Central memory CD8-positive, alpha-beta T cell (primary cell): ENCODE measurements around the gene DBN1.
"Not testable (repeated sequence)": the region's sequence is repeated elsewhere in the genome, so short reads cannot be mapped to it uniquely, and the experiment has no call there.

Source experiments
- ATAC-seq: fragments of 150-1000 bp; cut with Tn5 transposase; replicated peaks from 2 replicates; pipeline ENCODE4 v1.10.0; 2022; ENCODE audit warnings: mild to moderate bottlenecking, moderate FRiP score, moderate number of reproducible peaks; ENCODE audit not compliant: poor library complexity, severe bottlenecking; ENCODE audit errors: extremely low read depth
- DNase-seq, 2 donors: peaks; one replicate each; pipeline ENCODE4 v3.0.0; 2021; ENCODE audit warnings: low spot score in 2 of 2
- H3K27ac Mint-ChIP-seq: one replicate; pipeline ENCODE4 v1.8.0; 2022; ENCODE audit warnings: low read depth, mild to moderate bottlenecking, moderate library complexity, mixed read lengths
- H3K27me3 Mint-ChIP-seq: one replicate; pipeline ENCODE4 v1.8.0; 2022; ENCODE audit warnings: mixed read lengths
- H3K36me3 Mint-ChIP-seq: one replicate; pipeline ENCODE4 v1.8.0; 2022; ENCODE audit warnings: mild to moderate bottlenecking, moderate library complexity, mixed read lengths; ENCODE audit not compliant: insufficient read depth
- H3K4me1 Mint-ChIP-seq: one replicate; pipeline ENCODE4 v1.8.0; 2022; ENCODE audit warnings: mixed read lengths
- H3K4me3 Mint-ChIP-seq: one replicate; pipeline ENCODE4 v1.8.0; 2022; ENCODE audit warnings: mild to moderate bottlenecking, moderate library complexity, mixed read lengths
- H3K9me3 Mint-ChIP-seq: one replicate; pipeline ENCODE4 v1.8.0; 2022; ENCODE audit warnings: mixed read lengths

The DBN1 gene

GRCh38 chr5:177492841-177493240 is 19.4 kb upstream of the DBN1 start:
- Mint-ChIP-seq H3K4me1 (peaks cover 17% of the 10 kb centered on the region), H3K27me3 (no peaks in the 10 kb centered on the region), H3K36me3 (peaks cover 3% of the 10 kb centered on the region), H3K4me3 (no peak overlapping the region), H3K9me3 (no peaks in the 10 kb centered on the region), H3K27ac (no peak overlapping the region)
- DNase-seq (no peak), ATAC-seq (no peak)

- H3K9me3 Mint-ChIP-seq, result no peaks in the 10 kb centered on the region
- no peak overlapping the region for H3K4me3 Mint-ChIP-seq
- H3K4me1 Mint-ChIP-seq, result peaks cover 14% of the 10 kb centered on the region
- ATAC-seq, result no peak
- DNase-seq, result no peak
- H3K27ac Mint-ChIP-seq, result no peak overlapping the region
- no peaks in the 10 kb centered on the region for H3K27me3 Mint-ChIP-seq
- H3K36me3 Mint-ChIP-seq, result peaks cover 3% of the 10 kb centered on the region
Observed at GRCh38 chr5:177491983-177492746, 18.7 kb upstream of the DBN1 start.

GRCh38 chr5:177491429-177491945 is 18.1 kb upstream of the DBN1 start:
- peaks cover 13% of the 10 kb centered on the region for H3K4me1 Mint-ChIP-seq
- DNase-seq, result no peak
- H3K27ac Mint-ChIP-seq, result no peak overlapping the region

GRCh38 chr5:177490992-177491391 is 17.6 kb upstream of the DBN1 start:
- H3K9me3 Mint-ChIP-seq, result no peaks in the 10 kb centered on the region
- H3K27me3 Mint-ChIP-seq, result no peaks in the 10 kb centered on the region
- H3K4me1 Mint-ChIP-seq, result peaks cover 8% of the 10 kb centered on the region
- no peak overlapping the region for H3K27ac Mint-ChIP-seq
- peaks cover 3% of the 10 kb centered on the region for H3K36me3 Mint-ChIP-seq
- H3K4me3 Mint-ChIP-seq, result no peak overlapping the region
- ATAC-seq (no peak), DNase-seq (no peak)

More at GRCh38 chr5:177491429-177491945, 18.1 kb upstream of the DBN1 start:
- Mint-ChIP-seq H3K9me3 (no peaks in the 10 kb centered on the region), H3K4me3 (no peak overlapping the region), H3K27me3 (no peaks in the 10 kb centered on the region), H3K36me3 (peaks cover 3% of the 10 kb centered on the region)
- no peak for ATAC-seq

- DNase-seq, result no peak
- no peaks in the 10 kb centered on the region for H3K9me3 Mint-ChIP-seq
- H3K4me1 Mint-ChIP-seq, result peaks cover 7% of the 10 kb centered on the region
- no peak for ATAC-seq
- H3K27me3 Mint-ChIP-seq, result no peaks in the 10 kb centered on the region
- H3K4me3 Mint-ChIP-seq, result no peak overlapping the region
- peaks cover 3% of the 10 kb centered on the region for H3K36me3 Mint-ChIP-seq
- no peak overlapping the region for H3K27ac Mint-ChIP-seq
Observed at GRCh38 chr5:177490311-177490991, 17.0 kb upstream of the DBN1 start.

- Mint-ChIP-seq H3K27ac (no peak overlapping the region), H3K4me1 (peaks cover 7% of the 10 kb centered on the region), H3K36me3 (peaks cover 6% of the 10 kb centered on the region), H3K4me3 (no peak overlapping the region), H3K27me3 (no peaks in the 10 kb centered on the region), H3K9me3 (no peaks in the 10 kb centered on the region)
- no peak for ATAC-seq
- no peak for DNase-seq
Observed at GRCh38 chr5:177489119-177489716, 15.8 kb upstream of the DBN1 start.

- Mint-ChIP-seq H3K27ac (no peak overlapping the region), H3K4me3 (no peak overlapping the region), H3K36me3 (peaks cover 6% of the 10 kb centered on the region), H3K27me3 (no peaks in the 10 kb centered on the region), H3K4me1 (peaks cover 4% of the 10 kb centered on the region), H3K9me3 (no peaks in the 10 kb centered on the region)
- ATAC-seq (no peak), DNase-seq (no peak)
Observed at GRCh38 chr5:177487975-177488374, 14.5 kb upstream of the DBN1 start.

GRCh38 chr5:177487144-177487543 is 13.7 kb upstream of the DBN1 start:
- Mint-ChIP-seq H3K4me3 (no peak overlapping the region), H3K27ac (no peak overlapping the region), H3K27me3 (no peaks in the 10 kb centered on the region), H3K36me3 (peaks cover 6% of the 10 kb centered on the region), H3K9me3 (no peaks in the 10 kb centered on the region), H3K4me1 (no peaks in the 10 kb centered on the region)
- ATAC-seq, result no peak
- no peak for DNase-seq

GRCh38 chr5:177486256-177486655 is 12.8 kb upstream of the DBN1 start:
- no peaks in the 10 kb centered on the region for H3K27me3 Mint-ChIP-seq
- ATAC-seq (no peak), DNase-seq (no peak)
- no peaks in the 10 kb centered on the region for H3K9me3 Mint-ChIP-seq
- no peaks in the 10 kb centered on the region for H3K4me1 Mint-ChIP-seq
- H3K27ac Mint-ChIP-seq, result no peak overlapping the region
- H3K4me3 Mint-ChIP-seq, result no peak overlapping the region
- H3K36me3 Mint-ChIP-seq, result peaks cover 4% of the 10 kb centered on the region

GRCh38 chr5:177485753-177486152 is 12.3 kb upstream of the DBN1 start:
- not testable (repeated sequence) for H3K4me1 Mint-ChIP-seq, H3K27ac Mint-ChIP-seq, H3K36me3 Mint-ChIP-seq, H3K4me3 Mint-ChIP-seq, H3K27me3 Mint-ChIP-seq, H3K9me3 Mint-ChIP-seq, ATAC-seq, DNase-seq

GRCh38 chr5:177484902-177485549 is 11.6 kb upstream of the DBN1 start:
- no peaks in the 10 kb centered on the region for H3K4me1 Mint-ChIP-seq

GRCh38 chr5:177483994-177484901 is 10.8 kb upstream of the DBN1 start:
- Mint-ChIP-seq H3K9me3 (no peaks in the 10 kb centered on the region), H3K4me1 (peaks cover 5% of the 10 kb centered on the region), H3K27ac (peak overlapping the region; percentile 23), H3K27me3 (no peaks in the 10 kb centered on the region), H3K4me3 (no peak overlapping the region), H3K36me3 (peaks cover 9% of the 10 kb centered on the region)
- ATAC-seq (no peak), DNase-seq (no peak)

More at GRCh38 chr5:177484902-177485549, 11.6 kb upstream of the DBN1 start:
- DNase-seq (no peak), ATAC-seq (no peak)
- Mint-ChIP-seq H3K9me3 (no peaks in the 10 kb centered on the region), H3K27ac (no peak overlapping the region), H3K36me3 (peaks cover 6% of the 10 kb centered on the region), H3K27me3 (no peaks in the 10 kb centered on the region), H3K4me3 (no peak overlapping the region)
